HG02588 (cell line): ENCODE results near the gene FLII.
"Not testable (repeated sequence)": the region's sequence is repeated elsewhere in the genome, so short reads cannot be mapped to it uniquely, and the experiment has no call there.

Experiments
- ATAC-seq: cut with Tn5 transposase; IDR thresholded peaks from one replicate; pipeline ENCODE4 v1.9.1; 2021; ENCODE audit warnings: mild to moderate bottlenecking, moderate library complexity; ENCODE audit not compliant: unreplicated experiment

FLII gene

DNA sequence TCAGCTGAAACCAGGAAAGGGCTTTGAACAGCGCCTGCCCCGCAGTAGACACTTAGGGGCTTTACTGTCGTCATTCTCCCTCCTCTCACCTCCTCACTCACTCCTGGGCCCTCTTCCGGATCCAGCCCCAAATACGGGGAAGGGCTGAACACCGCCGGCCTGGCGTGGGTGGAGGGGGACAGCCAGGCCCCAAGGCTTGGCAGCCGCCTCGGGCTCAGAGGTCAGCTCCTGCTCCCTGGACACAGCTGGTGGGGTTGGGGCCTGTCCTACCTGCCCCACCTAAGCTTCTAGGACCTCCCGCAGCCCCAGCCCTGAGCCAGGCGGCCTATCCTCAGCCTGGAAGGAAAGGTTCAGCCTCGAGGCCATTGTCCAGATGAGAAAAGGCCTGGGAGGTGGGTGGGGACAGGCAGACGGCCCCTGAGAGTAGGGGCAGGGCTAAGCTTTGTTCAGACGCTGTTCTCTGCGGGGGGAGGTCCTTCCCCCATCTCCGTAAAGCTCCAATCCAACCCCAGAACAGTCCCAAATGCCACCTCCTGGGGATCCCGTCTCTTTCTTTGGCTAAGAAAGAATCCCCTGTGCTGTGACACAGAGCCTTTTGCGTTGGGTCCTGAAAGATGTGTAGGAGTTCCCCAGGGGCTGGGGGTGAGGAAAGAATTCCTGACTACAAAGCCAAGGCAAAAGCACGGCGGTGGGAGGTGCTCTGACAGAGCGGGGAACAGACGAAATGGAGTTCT, 34.0 kb downstream of the FLII start:
- no peak for ATAC-seq

DNA sequence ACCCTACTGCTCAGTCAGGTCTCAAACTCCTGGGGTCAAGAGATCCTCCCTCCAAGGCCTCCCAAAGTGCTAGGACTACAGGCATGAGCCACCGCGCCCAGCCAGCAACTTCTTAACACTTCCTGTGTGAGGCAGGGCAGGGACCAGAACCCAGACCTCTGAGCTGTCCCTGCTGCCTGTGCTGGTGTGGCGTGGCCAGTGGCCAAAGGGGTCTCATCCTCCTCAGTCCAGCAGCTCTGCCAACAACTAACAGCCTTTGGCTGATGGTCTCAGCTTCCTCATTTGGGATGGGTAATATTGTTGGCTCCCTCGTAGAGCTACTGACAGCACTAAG, 34.5 kb downstream of the FLII start:
- ATAC-seq = no peak

DNA sequence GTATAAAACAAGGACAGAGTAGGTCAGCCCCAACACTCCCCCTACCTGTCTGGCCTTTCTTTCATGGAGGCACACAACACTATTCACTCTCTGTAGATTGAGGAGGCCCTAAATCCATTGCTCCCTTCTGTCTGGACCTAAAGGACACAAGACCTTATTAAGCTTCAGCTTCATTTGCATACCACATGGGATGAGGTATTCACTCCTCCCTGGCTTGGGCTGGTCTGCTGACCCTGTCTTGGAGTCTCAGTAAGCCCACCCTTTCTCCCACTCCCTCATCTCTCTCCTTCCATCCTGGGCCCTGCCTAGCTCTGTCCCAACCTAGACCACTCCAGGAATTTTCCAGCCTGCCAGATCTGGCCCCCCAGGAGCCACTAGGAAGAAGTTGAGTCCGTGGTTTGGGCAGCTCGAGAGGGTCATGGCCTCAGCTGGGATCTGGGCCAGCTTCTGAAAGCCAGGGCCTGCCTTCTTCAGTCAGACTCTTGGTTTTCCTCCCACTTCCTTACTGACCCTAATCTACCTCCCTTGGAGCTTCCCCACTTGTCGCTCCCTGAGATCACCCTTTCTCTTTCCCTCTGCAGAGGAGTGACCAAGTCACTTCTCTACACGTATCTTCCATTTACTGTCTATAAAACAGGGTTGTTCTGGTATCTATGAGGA, 39.7 kb downstream of the FLII start:
- ATAC-seq = no peak

DNA sequence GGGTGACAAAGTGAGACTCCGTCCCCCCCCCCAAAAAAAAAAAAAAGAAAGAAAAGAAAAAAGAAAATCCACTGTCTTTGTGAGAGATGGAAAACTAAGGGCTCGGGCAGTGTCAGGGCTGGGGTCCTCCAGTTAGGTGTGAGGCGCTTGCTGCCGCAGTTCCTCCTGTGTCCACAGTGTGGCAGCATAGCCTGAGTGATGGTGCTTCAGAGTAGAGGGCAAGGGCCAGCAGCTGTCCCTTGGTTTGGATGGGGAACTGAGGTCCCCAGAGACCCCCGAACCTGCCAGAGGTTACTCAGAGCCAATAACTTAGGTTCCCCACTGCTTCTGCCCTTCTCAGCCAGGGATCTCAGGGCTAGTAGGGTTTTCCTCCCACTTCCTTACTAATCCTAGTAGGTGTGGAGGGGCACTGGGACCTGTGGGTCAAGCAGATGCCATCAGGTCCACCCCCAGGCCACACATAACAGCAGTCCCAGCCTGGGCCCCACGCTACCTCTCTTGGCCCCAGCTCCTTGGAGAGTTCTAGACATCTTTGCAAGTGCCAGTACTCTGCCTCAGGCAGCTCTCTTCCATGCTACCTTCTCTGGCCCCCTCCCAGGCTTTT, 41.0 kb downstream of the FLII start:
- no peak for ATAC-seq

DNA sequence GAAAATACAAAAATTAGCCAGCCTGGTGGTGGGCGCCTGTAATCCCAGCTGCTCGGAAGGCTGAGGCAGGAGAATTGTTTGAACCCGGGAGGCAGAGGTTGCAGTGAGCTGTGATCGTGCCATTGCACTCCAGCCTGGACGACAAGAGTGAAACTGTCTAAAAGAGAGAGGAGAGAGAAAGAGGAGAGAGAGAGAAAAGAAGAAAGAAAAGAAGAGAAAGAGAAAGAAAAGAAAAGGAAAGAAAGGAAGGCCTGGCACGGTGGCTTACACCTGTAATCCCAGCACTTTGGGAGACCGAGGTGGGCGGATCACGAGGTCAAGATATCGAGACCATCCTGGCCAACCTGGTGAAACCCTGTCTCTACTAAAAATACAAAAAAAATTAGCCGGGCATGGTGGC, 41.6 kb downstream of the FLII start:
- not testable (repeated sequence) for ATAC-seq

DNA sequence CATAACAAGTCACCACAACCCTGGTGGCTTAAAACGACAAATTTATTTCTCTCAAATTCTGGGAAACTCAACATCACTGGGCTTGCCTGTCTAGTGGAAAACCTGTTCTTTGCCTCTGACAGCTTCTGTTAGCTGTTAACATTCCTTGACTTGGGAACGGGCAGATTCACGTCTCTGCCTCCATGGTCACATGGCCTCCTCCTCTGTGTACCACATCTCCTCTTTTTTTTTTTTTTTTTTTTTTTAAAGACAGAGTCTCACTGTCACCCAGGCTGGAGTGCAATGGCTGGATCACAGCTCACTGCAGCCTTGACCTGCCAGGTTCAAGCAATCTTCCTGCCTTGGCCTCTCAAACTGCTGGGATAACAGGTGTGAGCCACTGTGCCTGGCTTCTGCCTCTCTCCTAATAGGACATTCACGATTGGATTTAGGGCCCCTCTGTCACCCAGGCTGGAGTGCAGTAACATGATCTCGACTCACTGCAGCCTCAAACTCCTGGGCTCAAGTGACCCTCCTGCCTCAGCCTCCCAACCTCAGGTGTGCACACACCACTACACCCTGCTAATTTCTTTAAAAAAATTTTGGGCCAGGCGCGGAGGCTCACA, 44.8 kb downstream of the FLII start:
- ATAC-seq = no peak

DNA sequence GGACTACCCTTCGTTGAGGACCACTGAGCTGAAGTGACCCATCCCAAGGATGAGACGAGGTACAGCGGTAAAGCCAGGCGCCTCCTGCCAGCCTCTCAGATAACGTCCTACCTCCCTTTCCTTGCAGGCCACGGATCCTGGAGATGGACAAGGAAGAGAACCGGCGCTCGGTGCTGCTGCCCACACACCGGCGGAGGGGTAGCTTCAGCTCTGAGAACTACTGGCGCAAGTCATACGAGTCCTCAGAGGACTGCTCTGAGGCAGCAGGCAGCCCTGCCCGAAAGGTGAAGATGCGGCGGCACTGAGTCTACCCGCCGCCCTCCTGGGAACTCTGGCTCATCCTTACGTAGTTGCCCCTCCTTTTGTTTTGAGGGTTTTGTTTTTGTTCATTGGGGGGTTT, 50.4 kb downstream of the FLII start:
- no peak for ATAC-seq

DNA sequence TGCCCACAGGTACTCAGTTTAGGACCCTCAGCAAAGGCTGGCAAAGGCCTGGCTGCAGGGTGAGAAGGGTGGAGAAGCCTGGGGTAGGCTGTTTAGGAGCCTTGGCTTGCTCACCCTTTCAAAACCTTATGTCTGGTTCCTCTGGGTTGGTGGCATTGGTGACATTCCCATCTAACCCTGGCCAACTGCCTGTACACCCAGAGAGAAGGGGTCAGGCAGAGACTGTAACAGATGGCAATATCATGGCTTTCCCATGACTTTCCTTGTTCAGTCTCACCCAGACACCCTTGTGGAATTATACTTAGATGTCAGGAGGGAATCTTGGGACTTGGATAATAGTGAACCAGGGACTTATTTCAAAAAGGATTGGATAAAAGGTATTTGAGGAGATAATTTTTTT, 51.6 kb downstream of the FLII start:
- no peak for ATAC-seq

DNA sequence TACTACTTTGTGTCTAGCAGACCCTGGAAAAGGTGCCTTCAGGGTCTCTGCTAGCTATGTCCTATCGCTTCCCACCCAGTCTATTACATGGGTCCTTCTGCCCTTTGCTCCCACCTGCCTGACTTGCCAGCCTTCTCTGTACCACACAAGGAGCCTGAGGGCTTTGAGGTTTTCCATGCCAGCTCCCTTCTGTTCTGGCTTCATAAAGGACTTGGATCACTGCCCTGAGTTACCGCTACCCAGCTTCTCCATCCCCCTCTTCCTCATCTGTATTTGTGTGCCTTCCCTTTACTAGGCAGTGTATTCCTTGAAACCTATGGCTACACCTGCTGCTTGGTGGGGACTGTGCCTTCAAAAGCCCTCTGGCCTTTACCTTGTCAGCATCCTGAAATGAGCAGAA, 52.7 kb downstream of the FLII start:
- no peak for ATAC-seq

DNA sequence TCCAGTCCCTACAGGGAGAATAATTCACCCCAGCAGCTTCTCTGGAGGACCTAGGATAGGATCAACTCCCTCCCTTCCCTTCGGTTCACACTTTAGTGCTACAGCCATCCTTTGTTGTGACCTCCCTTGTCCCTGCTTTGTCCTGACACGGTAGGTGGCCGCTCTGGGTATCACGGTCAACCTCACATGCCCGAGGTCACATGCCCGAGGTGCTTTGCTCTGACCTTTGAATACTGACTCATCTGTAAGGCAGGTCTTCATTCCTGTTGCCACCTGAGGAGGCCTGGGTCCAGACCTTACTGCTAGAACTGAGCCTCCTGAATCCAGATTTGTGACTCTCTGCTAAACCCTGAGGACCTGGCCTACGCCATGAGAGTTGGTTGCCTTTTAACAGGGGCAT, 55.2 kb downstream of the FLII start:
- ATAC-seq = no peak

DNA sequence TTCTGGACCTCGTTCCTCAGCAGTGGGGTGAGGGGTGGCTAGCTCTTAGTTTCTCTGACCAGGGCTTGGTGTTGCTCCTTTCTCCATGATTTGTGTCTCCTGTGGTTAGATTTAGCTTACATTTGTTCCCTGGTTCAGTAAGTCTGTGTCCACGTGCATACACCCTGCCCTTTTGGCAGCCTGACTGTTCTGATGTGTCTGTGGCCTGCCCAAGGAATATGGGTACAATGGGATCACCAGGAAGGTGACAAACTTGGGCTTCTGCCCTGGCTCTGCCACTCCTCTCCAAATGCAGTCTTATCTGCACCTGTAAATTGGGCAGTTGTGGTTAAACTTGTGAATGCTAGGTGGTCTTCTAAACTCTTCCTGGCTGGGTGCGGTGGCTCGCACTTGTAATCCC, 57.4 kb downstream of the FLII start:
- ATAC-seq = no peak

DNA sequence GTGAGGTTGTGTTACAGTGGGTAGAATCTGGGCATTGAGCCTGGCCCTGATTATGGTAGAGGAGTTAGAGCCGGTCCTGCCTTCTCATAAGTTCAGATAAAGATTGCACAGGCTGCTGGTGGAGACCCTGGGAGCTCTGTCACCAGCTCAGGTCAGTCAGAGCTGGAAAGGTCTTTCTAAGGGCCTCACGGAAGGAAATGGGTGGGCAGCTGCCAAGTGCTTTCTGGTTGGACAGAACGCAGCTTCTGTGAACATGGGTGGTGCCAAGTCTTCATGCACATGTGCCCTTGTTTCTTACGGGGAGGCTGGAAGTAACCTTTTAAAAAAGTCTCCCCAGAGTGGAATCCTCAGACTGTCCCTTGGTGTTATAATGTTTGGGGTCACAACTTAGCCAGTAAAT, 60.0 kb downstream of the FLII start:
- ATAC-seq = no peak

DNA sequence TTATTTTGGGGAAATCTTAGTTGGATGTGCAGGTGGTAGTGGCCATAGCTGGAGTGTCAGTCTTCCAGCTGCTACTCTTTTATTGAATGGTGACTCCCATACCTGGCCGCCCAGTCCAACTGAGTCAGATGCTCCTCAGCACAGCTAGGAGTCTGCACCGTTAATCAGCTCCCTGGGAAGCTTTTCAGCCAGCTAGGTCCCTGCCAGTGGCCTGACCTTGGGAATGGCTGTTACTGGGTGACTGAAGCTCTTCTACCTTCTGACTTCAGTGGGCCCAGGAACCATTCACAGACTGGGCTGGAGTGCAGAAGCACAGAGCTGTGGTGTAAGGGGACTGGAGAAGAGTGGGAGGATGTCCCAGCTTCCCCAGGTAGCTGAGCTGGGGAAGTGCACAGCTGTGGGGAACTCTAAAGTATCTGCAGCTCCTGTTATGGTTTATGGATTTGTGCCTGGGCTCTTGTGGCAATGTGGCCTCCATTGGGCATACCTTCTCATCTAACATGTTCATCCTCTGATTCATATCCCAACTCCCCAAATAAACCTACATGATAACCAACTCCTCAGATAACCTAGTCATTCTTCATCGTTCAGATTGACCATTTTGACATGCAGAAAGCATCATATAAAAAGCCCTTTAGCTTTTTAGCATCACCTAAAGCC, 60.9 kb downstream of the FLII start:
- no peak for ATAC-seq

DNA sequence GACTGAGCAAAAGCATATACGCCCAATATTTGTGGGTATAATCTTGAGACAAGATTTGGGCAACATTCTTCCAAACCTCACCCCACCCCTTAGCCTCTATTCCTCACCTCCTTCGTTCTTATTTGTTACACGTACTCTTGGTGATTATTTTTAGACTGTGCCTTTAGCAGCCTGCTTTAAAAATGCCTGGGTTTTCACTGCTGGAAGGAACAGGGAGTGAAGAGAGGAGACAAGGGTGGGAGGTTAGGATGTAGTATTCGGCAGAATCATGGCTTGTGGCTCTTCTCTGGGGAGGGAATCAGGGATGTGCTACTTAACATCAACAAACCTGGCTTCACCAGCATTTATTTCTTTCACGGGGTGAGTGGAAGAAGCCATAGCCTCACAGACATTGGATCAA, 63.3 kb downstream of the FLII start:
- no peak for ATAC-seq
